Measurements from ENCODE around the gene TTLL4.
"Not testable (repeated sequence)": the region's sequence is repeated elsewhere in the genome, so short reads cannot be mapped to it uniquely, and the experiment has no call there.

TTLL4 gene

DNA sequence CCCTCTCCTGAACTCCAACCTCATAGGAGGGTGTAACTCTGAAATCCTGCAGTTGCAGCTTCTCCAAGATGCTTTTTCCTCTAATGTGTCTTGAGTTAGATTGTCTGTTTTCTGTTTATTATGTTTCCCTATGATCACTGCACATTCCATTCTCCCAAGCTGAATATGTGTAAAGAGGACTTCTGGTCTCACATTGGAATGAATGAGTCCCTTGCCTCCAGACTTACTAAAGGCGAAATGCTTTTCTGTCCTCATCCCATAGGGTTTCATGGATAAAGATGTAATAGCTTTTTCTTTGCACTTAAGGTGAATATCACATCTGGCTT, 35.8 kb downstream of the TTLL4 start:
- DNase-seq, result no peak

DNA sequence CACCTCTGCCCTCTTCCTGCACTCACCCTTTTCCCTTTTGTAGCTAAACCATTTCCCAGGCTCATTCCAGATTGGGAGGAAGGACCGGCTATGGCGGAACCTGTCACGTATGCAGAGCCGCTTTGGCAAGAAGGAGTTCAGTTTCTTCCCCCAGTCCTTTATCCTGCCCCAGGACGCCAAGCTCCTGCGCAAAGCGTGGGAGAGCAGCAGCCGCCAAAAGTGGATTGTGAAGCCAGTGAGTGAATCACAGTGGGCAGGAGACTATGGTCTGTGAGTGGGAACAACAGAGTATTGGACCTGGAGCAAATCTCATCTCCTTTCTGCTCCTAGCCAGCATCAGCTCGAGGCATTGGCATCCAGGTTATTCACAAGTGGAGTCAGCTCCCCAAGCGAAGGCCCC, 36.3 kb downstream of the TTLL4 start:
- no peak for DNase-seq

DNA sequence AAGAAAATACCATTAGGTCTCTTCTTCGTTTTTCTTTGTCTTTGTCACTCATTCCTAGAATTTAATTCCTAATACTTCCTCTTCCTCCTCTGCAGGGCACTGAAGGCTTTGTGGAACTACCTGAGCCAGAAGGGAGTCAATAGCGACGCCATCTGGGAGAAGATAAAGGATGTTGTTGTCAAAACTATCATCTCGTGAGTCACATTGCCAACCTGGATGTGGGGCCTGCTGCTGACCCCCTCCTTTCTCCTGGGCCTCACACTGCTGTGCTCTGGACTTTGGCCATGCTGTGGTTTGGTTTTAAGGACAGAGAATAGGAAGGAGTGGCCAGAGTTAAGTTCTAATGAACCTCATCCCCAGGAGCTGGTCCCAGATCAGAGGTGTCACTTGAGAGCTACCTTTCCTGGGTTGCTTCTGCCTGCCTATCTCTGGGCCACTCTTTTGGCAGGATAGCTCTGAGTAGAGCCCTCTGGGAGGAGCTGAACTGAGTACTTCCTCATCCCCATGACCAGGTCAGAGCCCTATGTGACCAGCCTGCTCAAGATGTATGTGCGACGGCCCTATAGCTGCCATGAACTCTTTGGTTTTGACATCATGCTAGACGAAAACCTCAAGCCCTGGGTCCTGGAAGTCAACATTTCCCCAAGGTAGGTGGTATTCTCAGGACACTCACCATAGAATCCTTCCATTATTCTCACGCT, 38.3 kb downstream of the TTLL4 start:
- no peak for DNase-seq

DNA sequence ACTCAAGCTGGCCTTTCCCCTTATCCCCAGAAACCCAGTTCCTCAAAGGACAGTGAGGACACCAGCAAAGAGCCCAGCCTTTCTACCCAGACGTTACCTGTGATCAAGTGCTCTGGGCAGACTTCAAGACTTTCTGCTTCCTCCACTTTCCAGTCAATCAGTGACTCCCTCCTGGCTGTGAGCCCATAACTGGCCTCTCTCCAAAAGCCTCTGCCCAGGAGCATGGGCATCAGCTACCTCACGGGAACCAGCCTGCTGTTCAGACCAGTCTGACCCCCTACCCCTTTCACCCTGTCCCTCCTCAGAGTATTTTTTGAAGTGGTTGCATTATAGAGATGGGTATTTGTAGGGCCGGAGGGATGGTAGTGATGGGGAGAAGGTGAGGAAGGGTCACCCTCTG, 43.6 kb downstream of the TTLL4 start:
- no peak for DNase-seq

DNA sequence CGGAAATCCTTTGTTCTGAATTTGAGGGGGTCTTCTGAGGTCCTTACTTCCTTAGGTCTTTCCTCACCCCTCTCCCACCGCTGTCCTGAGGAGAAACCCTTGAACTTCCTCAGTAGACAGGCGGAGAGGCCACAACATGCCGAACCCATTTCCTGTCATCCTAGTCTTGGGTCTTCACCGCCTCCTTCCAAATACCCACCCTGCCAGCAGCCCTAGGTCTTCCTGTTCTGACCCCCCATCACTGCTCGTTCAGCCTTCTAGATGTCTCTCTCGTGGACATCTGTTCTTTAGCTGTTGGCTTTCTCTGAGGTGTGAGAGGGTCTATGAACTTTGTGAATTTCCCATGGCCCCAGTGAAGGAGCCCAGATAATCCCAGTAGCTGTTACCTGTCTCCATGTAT, 44.1 kb downstream of the TTLL4 start:
- no peak for DNase-seq

DNA sequence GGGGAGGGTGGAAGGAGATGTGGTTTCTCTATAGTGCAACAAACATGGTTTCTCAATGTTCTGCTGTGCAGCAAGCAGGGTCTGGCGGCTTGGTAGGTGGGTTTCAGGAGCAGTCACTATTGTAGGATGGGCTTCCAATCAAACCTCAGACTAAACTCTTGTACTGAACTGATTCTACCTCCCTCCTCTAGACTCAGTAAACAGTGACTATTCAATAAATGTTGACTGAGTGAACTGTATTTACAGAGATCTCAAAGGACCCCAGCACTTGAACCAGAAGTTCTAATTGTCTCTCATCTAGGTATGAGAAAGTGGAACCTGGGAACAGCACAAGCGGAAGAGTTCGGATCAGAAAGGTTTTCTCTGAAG, 44.5 kb downstream of the TTLL4 start:
- no peak for DNase-seq

DNA sequence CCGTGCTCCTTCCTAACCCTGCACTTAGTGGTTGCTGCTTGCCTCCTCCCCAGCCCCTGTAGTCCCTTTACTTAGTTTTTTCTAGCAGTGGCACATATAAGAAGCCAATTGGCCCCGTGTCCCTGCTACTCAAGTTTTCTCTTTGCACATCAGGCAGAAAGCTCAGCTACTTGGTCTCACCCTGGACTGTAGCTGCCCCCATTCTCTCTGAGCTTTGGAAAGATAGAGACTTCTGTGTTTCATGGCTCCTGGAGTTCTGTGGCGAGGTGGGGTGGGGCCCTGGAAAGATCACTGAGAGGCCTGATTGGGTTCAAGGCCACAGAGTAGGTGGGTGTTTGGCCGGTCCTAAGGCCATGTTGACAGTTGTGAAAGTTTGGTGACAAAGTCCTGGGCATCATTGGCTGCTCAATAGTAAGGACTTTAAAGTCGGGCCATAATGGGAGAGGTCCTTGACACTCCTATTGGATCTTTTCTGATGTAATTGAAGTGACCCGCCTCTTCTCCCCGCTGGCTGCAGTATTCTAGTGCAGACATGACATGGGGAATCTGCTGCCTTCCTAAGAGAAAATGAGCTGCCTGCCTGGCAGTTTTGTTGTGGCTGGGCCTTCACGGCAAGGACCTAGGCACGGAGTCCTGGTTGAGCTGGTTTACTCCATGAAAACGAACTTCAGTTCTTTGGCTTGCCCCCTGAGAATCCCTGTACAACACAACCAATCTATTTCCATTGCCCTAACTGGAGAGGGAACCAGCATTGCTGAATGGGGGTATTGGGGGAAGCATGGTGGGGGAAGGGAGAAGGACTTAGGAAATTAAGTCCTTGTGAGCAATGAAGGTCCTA, 45.2 kb downstream of the TTLL4 start:
- DNase-seq, result no peak

DNA sequence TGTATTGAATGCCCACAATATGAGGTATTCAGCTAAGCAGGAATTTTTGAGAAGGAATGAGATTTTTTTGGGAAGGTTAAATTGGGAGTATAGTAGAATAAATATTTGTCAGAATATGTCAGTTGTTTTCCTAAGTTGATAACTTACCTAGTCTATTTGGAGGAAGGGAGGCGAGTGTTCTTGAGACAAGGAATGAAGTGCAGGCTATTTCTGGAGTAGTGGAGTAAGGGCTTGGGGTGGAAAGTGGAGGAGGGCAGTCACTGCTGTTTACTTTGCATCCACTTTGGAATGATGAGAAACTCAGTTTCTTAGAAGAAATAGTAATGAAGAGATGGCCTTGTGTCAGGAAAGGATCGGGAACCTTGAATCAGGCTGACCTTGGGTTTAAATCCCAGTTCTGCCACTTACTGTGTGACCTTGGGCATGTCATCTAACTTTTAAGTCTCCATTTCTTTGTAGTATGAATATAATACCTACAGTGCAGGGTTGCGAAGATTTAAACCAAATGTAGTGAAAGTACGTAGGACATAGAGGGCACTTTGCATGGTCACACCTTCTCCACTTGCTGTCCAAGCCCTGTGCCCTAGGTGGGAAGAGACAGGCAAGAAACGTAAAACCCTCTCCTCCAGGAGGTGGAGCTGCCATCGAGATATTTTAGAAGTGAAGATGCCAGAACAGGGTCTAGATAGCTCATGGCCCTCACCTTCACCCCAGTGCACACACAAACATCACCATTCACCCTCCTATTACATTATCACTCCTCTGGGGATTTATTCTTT, 46.2 kb downstream of the TTLL4 start:
- DNase-seq, result no peak

DNA sequence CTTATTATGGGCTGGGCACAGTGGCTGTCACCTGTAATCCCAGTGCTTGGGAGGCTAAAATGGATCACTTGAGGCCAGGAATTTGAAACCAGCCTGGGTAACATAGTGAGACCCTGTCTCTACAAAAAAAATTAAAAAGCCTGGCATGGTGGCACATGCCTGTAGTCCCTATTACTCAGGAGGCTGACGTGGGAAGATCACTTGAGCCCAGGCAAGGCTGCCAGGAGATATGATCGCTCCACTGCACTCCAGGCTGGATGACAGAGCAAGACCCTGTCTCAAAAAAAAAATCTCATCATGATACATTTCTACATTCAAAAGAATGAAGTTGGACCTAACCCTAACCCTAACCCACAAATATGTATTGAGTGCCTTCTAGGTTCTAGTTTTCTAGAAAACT, 51.2 kb downstream of the TTLL4 start:
- DNase-seq, result no peak

DNA sequence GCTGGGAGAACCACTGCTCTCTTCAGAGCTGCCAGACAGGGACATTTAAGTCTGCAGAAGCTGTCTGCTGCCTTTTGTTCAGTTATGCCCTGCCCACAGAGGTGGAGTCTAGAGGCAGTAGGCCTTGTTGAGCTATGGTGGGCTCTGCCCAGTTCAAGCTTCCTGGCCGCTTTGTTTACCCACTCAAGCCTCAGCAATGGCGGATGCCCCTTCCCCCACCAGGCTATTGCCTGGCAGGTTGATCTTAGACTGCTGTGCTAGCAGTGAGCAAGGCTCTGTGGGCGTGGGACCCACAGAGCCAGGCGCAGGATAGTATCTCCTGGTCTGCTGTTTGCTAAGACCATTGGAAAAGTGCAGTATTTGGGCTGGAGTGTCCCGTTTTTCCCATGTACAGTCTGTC, 62.1 kb downstream of the TTLL4 start:
- DNase-seq, result not testable (repeated sequence)

DNA sequence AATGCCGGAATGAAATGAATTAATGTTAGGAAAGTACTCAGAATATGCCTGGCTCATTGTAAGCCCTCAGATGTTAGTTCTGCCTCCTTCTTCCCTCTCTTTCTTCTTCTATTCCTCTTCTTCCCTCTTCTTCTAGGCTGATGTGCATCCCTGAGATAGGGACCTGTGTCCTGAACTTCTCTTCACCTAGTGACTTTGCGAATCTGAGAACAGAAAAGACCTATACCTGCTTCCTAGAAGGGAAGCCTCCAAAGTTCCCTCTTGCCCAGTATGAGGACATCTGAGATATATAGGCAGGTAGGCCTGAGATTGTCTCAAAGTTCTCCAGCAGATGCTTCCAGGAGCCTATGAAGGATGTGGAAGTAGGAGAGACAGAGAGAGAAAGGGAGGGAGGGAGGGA, 63.2 kb downstream of the TTLL4 start:
- DNase-seq, result no peak

DNA sequence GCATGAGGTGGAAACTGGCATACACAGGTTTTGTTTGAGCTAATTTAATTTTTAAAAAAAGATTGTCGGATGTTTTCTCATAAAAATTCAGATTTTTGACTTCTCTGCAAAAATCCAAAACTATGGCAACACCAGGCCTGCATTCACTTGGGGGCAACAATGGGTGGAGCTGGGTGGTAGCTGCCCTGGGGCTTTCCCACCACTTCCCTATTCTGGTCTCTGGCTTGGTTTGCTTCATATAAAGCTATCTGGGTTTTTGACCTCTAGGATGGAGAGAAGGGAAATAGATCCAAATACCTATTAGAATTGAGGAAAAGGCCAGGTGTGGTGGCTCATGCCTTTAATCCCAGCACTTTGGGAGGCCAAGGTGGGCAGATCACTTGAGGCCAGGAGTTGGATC, 65.9 kb downstream of the TTLL4 start:
- no peak for DNase-seq

DNA sequence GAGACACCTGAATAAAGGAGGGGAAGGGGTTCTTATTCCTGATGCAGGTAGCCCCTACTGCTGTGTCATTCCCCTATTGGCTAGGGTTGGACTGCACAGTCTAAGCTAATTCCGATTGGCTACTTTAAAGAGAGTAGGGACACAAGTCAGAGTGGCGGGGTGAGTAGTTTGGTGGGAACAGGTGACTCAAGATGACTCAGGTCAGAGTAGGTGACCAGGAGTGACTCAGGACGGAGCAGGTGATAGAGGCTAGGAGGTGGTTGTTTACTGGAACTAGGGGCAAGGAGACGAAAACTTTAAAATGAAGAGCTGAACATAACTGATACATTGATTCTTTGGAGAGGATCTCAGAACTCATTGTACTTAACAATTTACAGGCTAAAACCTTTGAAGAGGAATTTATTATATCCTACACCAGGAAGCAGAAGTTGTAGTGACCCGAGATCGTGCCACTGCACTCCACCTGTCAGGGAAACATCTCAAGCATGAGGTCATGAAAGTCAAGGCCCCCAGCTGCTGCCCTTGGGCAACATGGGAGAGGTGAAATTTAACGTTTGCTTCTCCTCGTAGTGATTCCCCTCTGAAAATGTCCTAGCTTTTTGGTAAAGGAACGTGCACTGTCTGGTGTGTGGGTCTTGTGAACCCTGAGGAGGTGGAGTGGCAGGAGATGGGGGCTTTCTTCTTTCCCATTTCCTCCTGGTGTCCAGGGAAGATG, 66.8 kb downstream of the TTLL4 start:
- no peak for DNase-seq

DNA sequence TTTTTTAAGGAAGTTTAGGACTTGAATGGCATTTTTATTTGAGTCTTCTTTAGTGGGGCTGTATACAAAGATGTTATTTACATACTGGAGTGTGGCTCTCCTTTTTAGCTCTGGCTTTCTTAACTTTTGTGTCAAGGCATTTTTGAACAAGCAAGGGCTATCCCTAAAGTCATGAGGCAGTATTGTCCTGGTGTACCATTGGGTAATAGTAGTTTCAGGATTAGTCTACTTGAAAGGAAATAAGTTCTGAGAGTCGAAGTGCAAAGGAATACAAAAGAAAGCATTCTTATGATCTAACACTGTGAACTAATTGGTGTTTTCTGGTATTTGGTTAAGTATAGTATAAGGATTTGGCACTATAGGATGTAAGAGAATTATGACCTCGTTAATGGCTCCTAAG, 69.4 kb downstream of the TTLL4 start:
- no peak for DNase-seq

DNA sequence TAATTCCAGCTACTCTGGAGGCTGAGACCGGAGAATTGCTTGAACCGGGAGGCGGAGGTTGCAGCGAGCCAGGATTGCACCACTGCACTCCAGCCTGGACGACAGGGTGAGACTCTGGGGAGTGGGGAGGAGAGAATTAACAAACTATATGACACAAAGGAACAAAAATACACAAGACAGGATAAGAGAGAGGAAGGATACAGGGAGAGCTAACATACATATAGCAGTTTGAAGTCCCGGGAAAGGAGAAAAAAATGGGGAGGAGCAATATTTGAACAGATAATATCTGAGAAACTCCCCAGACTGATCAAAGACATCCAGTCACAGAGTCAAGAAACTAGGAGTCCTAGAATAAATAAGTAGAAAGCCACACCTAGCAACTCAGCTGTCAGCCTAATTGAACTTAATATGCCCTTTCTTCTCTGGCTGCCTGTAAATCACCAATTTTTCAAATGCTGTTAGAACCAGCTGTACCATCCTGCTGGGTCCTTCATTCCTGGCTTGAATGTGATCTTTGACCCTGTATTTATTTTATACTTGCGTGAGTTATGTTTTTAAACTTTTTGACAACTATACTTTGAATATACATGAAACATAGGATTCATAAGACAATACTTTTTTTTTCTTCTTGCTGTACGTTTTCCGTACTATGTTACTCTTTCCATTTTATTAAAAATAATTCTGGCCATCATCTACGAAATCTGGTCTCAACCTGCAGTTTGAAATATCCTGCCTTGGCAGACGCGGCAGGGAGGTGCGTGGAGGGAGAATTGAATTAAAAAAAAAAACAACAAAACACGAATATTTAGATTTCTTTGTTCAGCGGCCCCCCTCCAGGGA, 70.4 kb downstream of the TTLL4 start:
- no peak for DNase-seq

DNA sequence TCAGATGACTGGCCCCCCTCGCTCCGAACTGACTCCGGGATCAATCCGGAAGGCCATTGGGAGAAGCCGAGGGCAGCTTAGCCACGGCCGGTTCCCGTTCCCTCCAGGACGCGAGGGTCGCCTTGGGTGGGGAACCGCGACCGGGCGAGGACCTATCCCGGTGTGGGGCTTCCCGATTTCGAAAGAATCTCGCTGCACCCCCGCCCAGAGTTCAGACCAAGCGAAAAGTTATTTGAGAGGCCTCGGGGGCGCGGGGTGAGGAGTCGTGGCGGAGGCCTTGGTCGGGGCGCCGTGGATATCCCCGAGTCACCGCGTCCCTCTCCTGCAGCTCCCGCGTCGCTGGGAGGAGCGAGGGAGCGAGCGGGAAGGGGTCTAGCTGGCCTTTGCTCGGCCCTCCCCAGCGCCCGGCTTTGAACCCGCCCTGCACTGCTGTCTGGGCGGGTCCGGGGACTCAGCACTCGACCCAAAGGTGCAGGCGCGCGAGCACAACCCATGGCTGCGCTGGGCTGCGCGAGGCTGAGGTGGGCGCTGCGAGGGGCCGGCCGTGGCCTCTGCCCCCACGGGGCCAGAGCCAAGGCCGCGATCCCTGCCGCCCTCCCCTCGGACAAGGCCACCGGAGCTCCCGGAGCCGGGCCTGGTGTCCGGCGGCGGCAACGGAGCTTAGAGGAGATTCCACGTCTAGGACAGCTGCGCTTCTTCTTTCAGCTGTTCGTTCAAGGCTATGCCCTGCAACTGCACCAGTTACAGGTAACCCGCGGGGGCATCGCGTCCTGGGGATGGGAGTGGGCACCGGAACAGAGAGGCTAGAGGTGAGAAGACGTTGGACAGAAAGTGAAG, 71.3 kb downstream of the TTLL4 start, which contains the start of gene CYP27A1:
Gene CYP27A1 (plus strand): TSS at position 457 of the 837 bp plus-strand sequence. CDS start 36 bp downstream, at position 493.
- peak; percentile 40 for DNase-seq

DNA sequence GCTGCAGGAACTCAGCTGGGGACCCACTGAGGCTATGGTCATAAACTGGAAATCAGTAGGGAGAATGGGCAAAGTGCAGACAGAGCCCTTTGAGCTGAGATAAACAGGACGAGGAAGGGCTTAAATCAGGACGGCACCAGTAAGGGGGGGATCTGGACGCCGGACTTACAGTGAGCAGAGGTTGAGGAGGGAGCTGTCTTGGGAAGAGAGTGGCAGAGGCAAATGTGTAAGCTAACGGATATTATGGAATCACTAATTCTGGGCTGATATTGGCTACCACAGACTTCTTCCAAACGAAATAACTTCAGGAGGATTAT, 71.9 kb downstream of the TTLL4 start:
- no peak for DNase-seq

DNA sequence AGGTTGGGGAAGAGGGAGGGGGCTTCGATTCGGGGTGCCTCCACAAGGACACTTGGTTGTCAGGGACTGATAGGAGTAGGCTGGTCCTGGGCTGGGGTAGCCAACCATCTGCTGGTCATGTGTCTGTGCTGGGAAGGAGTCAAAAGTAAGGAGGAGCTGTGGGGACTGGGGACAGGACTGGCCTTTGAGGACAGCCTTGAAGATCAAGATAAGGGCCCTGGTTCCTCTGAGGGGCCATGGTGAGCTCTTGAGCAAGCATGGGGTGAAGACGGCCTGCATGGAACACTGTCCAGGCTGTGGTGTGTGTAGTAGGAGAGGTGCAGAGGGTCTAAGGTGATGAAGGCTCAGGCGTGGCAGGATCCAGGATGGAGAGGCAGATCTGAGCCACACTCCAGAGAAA, 73.1 kb downstream of the TTLL4 start:
- DNase-seq, result no peak

DNA sequence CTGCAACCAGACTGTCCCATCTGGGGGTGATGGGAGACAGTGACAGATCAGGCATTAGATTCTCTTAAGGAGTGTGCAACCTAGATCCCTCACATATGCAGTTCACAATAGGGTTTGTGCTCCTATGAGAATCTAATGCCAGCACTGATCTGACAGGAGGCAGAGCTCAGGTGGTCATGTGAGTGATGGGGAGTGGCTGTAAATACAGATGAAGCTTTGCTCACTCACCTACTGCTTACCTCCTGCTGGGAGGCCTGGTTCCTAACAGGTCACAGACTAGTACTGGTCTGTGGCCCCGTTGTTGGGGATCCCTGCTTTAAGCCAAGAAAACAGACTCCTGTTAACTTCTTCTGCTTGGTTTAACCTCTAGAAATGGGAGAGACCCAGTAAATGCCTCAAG, 74.5 kb downstream of the TTLL4 start:
- no peak for DNase-seq

DNA sequence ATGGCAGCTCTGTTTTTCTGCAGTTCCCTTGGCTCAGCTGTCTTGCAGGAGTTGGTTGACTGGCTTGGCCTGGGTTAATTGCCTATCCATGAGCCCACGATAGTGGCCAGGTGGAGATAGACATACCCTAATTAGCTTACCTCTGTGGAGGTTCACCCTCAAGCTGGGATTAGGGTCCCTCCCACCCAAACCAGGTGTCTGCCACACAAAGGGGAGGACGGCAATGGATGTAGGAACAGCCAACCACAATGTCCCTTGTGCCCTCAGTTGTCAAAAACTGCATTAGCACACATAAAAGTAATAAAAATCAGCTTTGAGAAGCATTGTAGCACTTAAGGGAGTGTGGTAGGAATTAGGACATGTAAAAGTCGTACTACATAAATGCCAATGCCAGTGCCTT, 75.5 kb downstream of the TTLL4 start:
- DNase-seq, result no peak

DNA sequence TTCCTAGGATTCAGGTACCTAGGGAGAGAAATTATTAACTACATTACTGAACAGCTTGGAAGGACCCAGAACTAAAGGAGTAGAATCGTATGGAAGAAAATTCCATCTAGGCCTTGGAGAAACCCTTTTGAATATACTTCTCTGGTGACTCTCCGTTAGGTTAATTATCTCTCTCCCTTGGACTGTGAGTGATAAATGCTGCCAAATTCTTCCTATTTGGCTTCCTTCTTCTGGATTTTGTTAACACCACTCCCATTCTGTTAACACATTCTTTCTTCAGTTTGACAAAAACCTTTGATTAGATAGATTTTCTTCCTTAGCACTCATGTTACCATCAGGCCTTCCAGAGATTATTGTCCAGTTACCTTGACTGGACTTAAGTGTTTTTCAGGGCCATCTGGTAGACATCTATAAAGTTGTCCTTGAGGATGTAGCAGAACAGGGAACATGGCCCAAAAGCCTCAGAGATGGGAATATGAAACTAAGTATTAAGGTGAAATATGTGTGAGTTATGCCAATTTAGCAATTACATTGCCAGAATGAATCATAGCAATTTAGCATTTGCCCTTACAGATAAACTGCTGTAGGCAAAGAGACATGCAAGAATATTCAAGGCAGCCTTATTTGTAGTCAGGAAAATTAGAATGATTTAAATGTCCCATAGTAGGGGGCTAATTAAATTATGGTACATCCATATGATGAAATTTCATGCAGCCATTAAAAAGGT, 78.1 kb downstream of the TTLL4 start:
- no peak for DNase-seq
